D721Med (cell line): ENCODE results near the gene CFAP57.
A peak's percentile ranks its signal among the peaks of the same experiment; 100 is the strongest.

Experiments
- DNase-seq: peaks from one replicate; pipeline ENCODE4 v3.0.0; 2011; ENCODE audit warnings: low spot score; ENCODE audit not compliant: insufficient read length
- FAIRE-seq: peaks from 2 replicates; lab custom pipeline; 2011; peaks lifted over from hg19 to GRCh38; lab: Jason Lieb, UNC
- CTCF ChIP-seq: IDR thresholded peaks from 2 replicates; pipeline ENCODE4 v1.5.1; 2012; ENCODE audit warnings: mild to moderate bottlenecking, control low read depth; ENCODE audit not compliant: insufficient read depth; ENCODE audit errors: missing control alignments

Gene CFAP57

GRCh38 chr1:43194509-43194908 is 22.4 kb downstream of the CFAP57 start:
- FAIRE-seq: no peak
- TF ChIP-seq CTCF: no peak
- DNase-seq: no peak

GRCh38 chr1:43197343-43198127 is 25.4 kb downstream of the CFAP57 start:
- TF ChIP-seq CTCF: peak; percentile 6
- FAIRE-seq (no peak), DNase-seq (no peak)

DNA sequence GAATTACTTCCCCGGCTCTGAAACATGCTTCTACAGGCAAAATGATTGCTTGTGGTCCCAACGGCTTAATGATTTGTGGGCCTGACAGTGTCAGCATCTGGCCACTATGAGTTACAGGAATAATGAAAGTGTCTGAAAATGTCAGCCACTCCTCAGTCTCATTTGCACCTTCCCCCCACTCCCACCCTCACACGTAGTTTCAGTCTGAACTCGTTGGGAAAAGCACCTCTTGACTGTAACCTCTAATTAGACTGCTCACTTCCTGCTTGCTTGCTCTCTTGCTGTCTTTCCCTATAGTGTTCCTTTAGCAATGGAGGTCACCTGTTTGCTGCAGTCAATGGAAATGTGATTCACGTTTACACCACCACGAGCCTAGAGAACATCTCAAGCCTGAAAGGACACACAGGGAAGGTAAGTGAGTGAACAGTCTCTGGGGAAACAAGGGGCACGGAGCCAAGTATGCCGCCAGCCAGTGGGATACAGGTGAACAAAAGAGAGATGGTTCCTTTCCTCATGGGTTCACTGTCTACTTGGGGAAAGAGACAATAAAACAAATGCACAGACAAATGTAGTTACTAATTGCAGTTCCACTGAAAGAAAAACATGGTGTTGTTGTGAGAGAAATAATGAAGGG is 27.1 kb downstream of the CFAP57 start:
- no peak for FAIRE-seq
- no peak for DNase-seq
- TF ChIP-seq CTCF: no peak

GRCh38 chr1:43203859-43204258 is 31.7 kb downstream of the CFAP57 start:
- DNase-seq (no peak), FAIRE-seq (no peak)
- no peak for TF ChIP-seq CTCF

DNA sequence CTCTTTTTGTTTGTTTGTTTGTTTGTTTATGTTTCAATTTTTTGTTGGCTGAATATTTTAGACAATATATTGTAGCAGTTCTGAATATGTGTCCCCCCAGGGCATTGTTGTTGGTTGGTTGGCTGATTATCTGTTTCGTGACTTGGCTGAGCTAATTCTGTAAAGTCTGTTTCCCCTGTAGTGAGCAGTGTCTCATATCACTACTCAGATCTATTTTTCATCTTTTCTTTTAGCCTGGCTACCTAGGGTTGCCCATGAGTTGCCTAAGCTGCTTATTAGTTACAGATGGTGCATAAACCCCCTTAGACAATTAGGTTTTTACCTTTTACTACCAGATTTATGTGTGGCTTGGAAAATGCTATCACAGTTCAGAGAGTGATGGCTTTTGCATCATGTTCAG is 32.3 kb downstream of the CFAP57 start:
- no peak for TF ChIP-seq CTCF
- FAIRE-seq (no peak), DNase-seq (no peak)

- TF ChIP-seq CTCF: no peak
- FAIRE-seq (no peak), DNase-seq (no peak)
Observed at GRCh38 chr1:43205671-43206070, 33.5 kb downstream of the CFAP57 start.
